HG02970 (cell line): Measurements from ENCODE around the gene HPSE2.
"Not testable (repeated sequence)": the region's sequence is repeated elsewhere in the genome, so short reads cannot be mapped to it uniquely, and the experiment has no call there.

Experiments used
- ATAC-seq: cut with Tn5 transposase; IDR thresholded peaks from one replicate; pipeline ENCODE4 v1.9.1; 2021; ENCODE audit warnings: mild to moderate bottlenecking, moderate library complexity, moderate number of reproducible peaks; ENCODE audit not compliant: unreplicated experiment, low FRiP score

Gene HPSE2

GRCh38 chr10:98528805-98529183, 706.9 kb downstream of the HPSE2 start:
- ATAC-seq, result no peak

- no peak for ATAC-seq
Observed at GRCh38 chr10:98528166-98528804, 707.4 kb downstream of the HPSE2 start.

- ATAC-seq, result no peak
Observed at GRCh38 chr10:98525969-98526368, 709.7 kb downstream of the HPSE2 start.

DNA sequence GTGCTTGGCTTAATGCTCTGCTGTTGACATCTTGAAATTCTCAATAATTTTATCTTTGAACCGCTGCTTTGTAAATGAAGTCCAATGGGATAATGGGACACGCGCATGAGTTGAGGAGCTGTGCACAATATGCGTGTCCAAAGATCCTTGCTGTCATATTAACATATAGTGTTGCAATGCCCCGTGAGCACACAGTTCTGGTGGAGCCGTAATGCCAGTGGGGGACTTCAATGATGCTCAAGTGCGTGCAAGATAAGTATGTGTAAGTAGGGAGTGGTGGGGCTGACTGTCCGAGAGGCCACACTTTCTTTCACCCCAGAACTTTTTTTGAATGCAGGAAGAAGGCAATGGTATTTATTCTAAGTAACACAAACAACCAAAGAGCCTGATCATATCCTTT, 711.5 kb downstream of the HPSE2 start:
- no peak for ATAC-seq

GRCh38 chr10:98519841-98520240, 715.8 kb downstream of the HPSE2 start:
- no peak for ATAC-seq

- ATAC-seq, result no peak
Observed at GRCh38 chr10:98517672-98518071, 718.0 kb downstream of the HPSE2 start.

- no peak for ATAC-seq
Observed at GRCh38 chr10:98516352-98516751, 719.3 kb downstream of the HPSE2 start.

DNA sequence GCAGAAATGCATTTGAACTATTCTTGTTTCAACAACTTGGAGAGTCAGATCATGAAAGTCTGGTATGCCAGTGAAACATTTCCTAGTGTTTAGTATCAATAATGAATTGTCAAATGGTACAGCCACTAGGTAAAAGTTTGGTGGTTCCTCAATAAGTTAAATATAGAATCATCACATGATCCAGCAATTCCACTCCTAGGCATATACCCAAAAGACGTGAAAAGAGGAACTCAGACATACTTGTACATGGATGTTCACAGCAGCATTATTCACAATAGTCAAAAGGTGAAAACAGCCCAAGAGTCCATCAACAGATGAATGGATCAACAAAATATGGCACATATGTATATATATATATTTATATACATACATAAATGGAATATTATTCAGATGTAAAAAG, 721.9 kb downstream of the HPSE2 start:
- ATAC-seq, result no peak

GRCh38 chr10:98511876-98512275, 723.8 kb downstream of the HPSE2 start:
- no peak for ATAC-seq

GRCh38 chr10:98510412-98510995, 725.1 kb downstream of the HPSE2 start:
- ATAC-seq, result no peak

GRCh38 chr10:98509745-98510144, 725.9 kb downstream of the HPSE2 start:
- no peak for ATAC-seq

DNA sequence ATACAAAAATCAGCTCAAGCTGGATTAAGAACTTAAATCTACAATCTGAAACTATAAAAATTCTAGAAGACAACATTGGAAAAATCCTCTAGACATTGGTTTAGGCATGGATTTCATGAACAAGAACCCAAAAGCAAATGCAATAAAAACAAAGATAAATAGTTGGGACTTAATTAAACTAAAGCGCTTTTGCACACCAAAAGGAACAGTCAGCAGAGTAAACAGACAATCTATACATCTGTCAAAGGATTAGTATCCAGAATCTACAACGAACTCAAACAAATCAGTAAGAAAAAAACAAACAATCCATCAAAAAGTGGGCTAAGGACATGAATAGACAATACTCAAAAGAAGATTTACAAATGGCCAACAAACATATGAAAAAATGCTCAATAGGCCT, 733.1 kb downstream of the HPSE2 start:
- ATAC-seq, result not testable (repeated sequence)

GRCh38 chr10:98492763-98493162, 742.9 kb downstream of the HPSE2 start:
- no peak for ATAC-seq

GRCh38 chr10:98489561-98490481, 745.8 kb downstream of the HPSE2 start:
- no peak for ATAC-seq

GRCh38 chr10:98488669-98489430, 746.8 kb downstream of the HPSE2 start:
- no peak for ATAC-seq

GRCh38 chr10:98487649-98488048, 748.0 kb downstream of the HPSE2 start:
- ATAC-seq, result no peak

- no peak for ATAC-seq
Observed at GRCh38 chr10:98486421-98486820, 749.2 kb downstream of the HPSE2 start.

DNA sequence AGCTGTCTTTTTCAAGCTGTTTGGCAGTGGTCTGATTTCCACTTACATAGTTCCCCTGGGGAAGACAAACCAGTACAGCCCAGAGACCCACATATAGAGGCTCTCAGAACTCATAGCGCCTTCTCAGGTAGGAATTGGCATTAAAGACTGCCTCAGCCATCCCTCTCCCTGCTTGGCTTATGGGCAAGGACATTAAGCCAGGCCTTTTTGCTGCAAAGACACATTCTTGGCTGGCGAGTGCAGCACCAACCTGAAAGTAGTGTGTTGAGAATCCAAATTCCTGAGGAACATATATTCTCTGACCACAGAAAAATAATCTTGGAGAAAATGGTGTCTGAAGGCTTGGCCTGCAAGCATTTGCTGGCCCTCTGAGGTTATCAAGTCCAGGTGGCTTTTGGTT, 749.7 kb downstream of the HPSE2 start:
- ATAC-seq, result no peak

DNA sequence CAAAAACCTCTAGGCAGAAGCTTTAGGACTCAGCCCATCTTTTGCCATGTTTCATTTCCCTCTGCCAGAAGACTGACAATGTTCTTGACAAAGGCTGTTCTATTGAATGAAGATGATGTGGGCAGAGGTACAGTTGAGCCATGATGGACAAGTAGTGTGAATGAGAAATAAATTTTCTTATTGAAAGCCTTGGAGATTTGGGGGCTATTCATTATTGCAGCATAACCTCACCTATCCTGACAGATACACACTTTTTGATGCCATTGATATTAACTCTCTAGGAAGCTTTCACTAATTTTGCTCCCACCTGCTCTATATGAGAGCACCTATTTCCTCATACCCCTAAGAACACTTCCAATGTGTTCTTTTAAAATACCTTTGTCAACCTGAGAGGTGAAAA, 752.0 kb downstream of the HPSE2 start:
- no peak for ATAC-seq

DNA sequence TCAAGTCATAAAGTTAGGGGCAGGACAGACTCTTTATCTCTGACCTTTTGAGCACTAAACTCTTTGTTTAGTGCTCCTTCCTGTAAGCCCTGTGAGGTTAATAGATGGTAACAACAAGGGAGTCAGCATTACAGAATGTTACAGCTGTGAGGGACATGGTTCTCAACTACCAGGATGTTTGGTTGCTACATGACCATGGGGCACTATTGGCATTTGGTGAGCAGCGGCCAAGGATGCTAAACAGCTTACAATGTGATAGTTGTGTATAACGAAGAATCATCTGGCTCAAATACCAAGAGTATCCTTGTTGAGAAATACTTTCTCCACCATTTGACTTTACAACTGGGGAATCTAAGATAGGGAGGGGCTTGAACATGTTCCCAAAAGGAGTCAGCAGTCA, 753.6 kb downstream of the HPSE2 start:
- ATAC-seq, result no peak

DNA sequence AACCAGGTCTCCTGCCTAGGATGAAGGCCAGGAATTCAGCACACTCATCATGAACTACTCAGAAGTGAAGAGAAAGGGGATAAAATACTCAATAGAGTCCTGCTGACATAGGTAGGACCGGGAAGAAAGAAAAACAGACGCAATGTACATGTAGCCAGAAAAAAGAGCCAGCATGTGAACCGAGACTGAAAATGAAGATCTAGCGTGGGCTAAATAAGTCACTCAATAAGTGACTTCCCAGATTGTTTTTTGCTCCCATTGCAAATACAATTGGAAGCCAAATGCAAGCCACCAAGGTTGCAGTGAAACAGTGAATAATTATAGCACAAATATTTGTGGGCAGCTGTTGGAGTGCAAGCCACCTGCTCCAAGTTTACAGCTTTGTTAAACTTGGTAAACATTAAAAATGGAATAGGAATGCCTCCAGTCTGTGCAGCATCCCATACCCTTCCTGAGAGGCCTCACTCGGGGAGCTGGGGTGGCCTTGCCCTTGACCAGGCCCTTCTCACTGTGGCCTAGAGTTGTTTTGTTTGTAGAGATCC, 754.2 kb downstream of the HPSE2 start:
- ATAC-seq, result no peak
